Stimulated activated CD4-positive, alpha-beta T cell treated with anti-CD3 and anti-CD28 coated beads, Interleukin-4, amount 100 ng/mL, for 4 hours (primary cell): ENCODE measurements around the gene OR52A5.

Experiments
- DNase-seq, 2 experiments: peaks; one replicate each; pipeline ENCODE4 v3.0.0-alpha.2; 2020

The OR52A5 gene

DNA sequence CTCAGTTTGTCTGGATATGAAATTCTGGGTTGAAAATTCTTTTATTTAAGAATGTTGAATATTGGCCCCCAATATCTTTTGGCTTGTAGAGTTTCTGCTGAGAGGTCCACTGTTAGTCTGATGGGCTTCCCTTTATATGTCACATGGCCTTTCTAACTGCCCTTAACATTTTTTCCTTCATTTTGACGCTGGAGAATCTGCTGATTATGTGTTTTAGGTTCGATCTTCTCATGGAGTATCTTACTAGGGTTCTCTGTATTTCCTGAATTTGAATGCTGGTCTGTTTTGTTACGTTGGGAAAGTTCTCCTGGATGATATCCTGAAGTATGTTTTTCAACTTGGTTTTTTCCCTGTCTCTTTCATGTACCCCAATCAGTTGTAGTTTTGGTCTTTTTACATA, 22.8 kb downstream of the OR52A5 start:
- no peak for DNase-seq

DNA sequence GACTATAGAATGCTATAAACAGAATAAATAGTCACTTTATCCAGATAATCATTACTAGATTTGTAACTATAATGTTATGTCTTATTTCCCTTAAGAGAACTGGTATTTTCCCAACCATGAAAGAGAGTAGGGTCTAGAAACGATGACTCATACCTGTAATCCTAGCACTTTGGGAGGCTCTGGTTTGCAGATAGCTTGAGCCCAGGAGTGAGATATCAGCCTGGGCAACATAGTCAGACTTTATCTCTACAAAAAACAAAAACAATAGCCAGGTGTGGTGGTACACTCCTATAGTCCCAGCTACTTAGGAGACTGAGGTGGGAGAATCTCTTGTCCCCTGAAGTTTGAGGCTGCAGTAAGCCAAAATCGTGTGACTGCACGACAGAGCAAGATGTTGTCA, 30.9 kb downstream of the OR52A5 start:
- DNase-seq: no peak

DNA sequence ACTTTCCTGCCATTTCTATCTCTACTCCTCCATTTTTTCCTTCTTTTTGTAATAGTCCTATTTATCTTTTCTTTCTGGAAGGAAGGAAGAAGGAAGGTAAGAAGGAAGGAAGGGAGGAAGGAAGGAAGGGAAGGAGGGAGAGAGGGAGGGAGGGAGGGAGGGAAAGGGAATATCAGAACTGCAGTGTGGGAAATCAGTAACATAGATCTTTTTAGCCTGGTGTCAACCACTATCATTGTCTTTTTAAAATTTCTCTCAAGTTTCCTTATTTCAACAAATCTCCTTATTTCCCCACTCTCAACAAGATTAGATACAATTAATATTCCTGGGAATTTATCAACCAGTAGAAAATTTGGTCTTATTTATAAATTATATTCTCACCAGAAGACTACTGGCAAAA, 35.1 kb downstream of the OR52A5 start:
- no peak for DNase-seq

DNA sequence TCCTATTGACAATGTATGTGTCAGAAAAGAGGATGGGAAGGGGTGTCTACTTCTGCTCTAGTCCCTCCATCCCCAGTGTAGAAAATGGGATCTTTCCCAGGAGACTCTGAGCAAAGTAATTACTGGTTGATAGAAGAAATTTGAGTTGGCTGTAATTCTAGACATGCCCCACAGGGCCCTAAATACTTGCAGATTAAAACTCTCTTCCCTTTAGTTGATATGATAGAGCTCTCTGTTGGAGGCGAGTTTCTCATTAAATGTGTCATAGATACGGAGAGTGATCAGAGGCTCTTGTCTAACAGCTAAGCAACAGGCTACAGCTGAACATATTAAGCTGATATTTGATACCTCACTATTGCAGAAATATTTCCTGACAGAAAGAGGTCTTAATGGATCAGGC, 35.9 kb downstream of the OR52A5 start:
- DNase-seq: no peak

DNA sequence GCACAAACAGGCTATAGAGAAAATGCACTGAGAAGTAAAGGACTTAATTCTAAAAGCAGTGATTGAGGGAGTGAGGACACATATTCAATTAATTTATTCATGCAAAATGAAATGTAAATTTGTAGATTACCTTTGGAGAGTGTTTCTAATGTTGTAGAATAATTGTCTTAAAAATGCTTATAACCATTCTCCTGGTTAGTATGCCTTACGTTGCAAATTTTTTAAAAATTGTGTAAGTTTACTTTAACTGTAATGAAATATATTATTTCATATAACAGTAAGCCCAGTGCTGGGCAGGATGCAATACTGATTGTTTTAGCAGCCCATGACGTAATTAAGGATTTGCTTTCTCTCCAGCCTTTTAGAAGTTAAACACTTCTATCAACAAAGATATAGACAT, 42.1 kb downstream of the OR52A5 start:
- no peak for DNase-seq

DNA sequence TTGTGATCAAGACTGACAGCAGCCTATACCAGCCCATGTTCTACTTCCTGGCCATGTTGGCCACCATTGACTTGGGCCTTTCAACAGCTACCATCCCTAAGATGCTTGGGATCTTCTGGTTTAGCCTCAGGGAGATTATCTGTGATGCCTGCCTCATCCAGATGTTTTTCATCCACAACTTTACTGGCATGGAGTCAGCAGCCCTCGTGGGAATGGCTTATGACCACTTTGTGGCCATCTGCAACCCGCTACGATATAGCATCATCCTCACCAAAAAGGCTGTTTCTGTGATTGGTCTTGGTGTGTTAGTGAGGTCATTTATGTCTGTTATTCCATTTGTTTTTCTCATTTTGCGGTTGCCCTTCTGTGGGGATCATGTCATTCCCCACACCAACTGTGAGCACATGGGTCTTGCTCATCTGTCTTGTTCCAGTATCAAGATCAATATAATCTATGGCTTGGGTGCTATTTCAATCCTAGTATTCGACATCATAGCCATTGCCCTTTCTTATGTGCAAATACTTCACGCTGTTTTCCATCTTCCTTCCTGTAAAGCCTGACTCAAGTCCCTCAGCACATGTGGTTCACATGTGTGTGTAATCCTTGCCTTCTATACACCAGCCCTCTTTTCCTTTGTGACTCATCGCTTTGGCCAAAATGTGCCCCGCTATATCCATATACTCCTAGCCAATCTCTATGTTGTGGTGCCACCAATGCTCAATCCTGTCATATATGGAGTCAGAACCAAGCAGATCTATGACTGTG, 45.2 kb downstream of the OR52A5 start:
- DNase-seq: no peak

DNA sequence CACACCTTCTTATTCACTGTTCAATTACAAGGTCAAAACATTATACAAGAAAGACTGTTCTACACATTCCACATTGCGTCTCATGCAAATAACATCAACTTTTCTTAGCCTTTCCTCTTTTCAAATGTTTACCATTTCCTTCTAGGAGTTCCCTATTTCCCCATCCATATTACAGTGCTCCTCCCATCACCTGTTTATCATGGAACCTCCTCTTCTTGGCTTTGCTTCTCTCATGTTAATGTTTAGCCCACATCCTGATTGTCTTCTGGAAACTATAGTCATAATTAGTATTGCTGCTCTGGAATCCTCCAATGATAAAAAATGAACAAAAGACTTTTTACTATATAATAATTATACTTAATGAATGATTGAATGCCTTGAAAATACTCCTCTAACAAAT, 47.5 kb downstream of the OR52A5 start:
- DNase-seq: no peak

DNA sequence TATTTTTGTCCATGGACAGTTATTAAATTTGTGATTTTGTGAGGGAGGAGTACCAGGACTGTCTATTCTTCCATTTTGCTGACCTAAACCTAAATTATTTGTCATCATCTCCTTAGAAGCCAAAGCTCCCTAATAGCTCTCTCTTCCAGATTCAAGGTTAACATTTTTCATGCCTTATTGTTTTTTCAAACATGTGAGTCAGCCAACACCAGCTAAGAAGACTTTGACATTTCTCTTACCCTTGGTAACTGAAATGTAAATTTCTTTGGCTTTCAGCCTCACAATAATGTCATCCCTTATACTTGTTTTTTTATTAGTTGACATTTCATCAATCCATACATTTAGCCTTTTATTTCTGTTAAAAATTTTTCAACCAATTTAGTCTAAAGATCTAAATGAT, 49.6 kb downstream of the OR52A5 start:
- no peak for DNase-seq

DNA sequence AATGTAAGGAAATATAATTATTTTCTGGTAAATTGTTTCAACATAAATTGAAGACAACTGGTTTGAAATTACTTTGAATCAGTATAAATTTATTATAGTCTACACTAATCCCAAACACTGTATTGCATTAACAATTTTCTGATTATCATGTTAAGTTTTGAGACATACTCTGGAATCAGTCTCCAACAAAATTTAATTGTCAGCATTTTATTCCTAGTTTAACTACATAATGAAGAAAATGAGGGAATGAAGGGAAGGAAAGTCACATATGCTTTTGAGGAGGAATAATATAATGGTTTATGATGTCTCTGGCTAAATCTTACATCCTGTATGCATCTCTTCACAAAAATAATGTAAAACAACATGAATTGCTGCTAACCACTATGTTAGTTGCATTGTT, 54.6 kb downstream of the OR52A5 start:
- DNase-seq: no peak

DNA sequence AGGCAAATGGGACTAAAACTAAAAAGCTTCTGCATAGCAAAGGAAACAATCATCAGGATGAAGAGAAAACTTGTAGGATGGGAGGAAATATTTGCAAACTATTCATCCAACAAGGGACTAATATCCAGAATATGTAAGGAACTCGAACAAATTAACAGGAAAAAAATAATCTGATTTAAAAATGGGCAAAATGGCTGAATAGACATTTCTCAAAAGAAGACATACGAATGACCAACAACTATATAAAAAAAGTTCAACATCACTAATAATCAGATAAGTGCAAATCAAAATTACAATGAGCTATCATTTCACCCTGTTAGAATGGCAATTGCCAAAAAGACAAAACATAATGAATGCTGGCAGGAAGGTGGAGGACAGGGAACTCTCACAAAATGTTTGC, 56.8 kb downstream of the OR52A5 start:
- no peak for DNase-seq
